Activated T-helper 17 cell treated with anti-CD3 and anti-CD28 coated beads, Interleukin-2, amount 50 U/mL, for 72 hours (primary cell): ENCODE measurements around the gene IFNA16. TPM values are rescaled to one million over a fixed set of nuclear protein-coding genes. Genes with fewer than 3 reads are reported as not detected.
"Not testable (repeated sequence)": the region's sequence is repeated elsewhere in the genome, so short reads cannot be mapped to it uniquely, and the experiment has no call there.

Source experiments
- ATAC-seq: fragments of 150-1000 bp; cut with Tn5 transposase; replicated peaks from 2 replicates; pipeline ENCODE4 v1.10.0; 2021; ENCODE audit warnings: mild to moderate bottlenecking, moderate library complexity
- H3K27ac Mint-ChIP-seq: one replicate; pipeline ENCODE4 v1.8.0; 2022; ENCODE audit warnings: mixed read lengths
- H3K27me3 Mint-ChIP-seq: one replicate; pipeline ENCODE4 v1.8.0; 2022; ENCODE audit warnings: mixed read lengths
- H3K36me3 Mint-ChIP-seq: one replicate; pipeline ENCODE4 v1.8.0; 2022; ENCODE audit warnings: low read depth, mild to moderate bottlenecking, mixed read lengths
- H3K4me1 Mint-ChIP-seq: one replicate; pipeline ENCODE4 v1.8.0; 2022; ENCODE audit warnings: mixed read lengths
- H3K4me3 Mint-ChIP-seq: one replicate; pipeline ENCODE4 v1.8.0; 2022; ENCODE audit warnings: mild to moderate bottlenecking, mixed read lengths
- H3K9me3 Mint-ChIP-seq: one replicate; pipeline ENCODE4 v1.8.0; 2022; ENCODE audit warnings: mixed read lengths
- total RNA-seq, 2 donors: library from RNA; stranded (reverse); gene quantifications; one replicate each; pipeline ENCODE4 v1.2.3, GENCODE V29; 2022

The IFNA16 gene
- total RNA-seq = not detected

DNA sequence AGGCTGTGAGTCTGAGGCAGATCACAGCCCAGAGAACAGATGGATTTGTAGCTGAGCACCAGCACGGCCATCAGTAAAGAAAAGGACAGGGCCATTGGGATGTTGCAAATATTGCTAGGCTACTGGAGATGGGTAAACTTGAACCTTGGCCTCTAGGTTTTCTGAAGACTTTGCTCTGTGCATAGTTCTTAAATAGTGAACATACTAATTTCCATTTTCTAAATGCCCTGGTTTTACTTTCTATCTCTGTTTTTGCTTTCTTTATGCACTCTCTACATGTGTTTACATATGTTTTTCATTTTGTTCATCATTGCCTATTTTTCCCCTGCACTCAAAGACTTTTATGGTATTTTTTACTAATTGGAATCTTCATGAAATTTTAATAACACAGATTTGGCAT, at the start of gene IFNA16:
Gene IFNA16 (minus strand): TSS at position 101 of the 400 bp plus-strand sequence. CDS start 6 bp downstream, at position 95.
- not testable (repeated sequence) for H3K9me3 Mint-ChIP-seq, H3K4me3 Mint-ChIP-seq, H3K27ac Mint-ChIP-seq, H3K4me1 Mint-ChIP-seq, H3K36me3 Mint-ChIP-seq, ATAC-seq
- peaks cover 28% of the 10 kb centered on the region for H3K27me3 Mint-ChIP-seq

DNA sequence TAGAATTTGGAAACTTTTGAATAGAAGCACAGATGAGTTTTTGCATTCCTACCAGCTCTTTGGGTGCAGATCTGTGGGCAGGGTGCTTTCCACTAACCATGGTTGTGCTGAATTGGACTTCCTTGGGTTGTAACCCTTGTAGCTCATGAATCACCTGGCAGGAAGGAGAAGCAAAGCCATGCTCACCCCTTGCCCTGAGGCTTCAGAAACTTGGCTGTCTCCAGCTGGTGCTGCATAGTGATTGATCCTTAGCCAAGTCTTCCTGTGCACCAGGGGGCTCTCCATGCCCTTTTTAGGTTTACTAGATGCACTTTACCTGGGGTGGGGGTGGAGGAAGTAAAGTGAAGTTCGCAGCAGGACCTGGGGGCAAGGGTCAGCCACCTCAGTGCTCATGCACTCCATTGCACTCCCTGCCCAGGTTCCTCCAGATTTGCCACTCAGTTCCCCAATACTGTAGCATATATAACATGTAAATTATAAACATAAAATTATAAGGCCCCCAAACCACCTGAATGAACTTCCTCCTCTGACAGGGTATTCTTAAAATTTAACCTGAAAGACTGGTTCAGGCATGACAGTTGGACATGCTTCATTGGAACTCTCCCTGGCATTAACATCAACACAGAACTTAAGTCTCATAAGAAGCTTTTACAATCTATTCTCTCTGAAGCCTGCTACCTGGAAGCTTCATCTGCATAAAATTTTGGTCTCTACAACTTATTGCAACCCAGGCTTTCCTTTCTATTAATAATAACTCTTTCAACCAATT, 48.5 kb upstream of the IFNA16 start:
- no peaks in the 10 kb centered on the region for H3K36me3 Mint-ChIP-seq
- ATAC-seq = no peak
- H3K9me3 Mint-ChIP-seq = no peaks in the 10 kb centered on the region
- no peak overlapping the region for H3K27ac Mint-ChIP-seq
- no peak overlapping the region for H3K4me3 Mint-ChIP-seq
- no peaks in the 10 kb centered on the region for H3K4me1 Mint-ChIP-seq
- H3K27me3 Mint-ChIP-seq = peaks cover 15% of the 10 kb centered on the region

DNA sequence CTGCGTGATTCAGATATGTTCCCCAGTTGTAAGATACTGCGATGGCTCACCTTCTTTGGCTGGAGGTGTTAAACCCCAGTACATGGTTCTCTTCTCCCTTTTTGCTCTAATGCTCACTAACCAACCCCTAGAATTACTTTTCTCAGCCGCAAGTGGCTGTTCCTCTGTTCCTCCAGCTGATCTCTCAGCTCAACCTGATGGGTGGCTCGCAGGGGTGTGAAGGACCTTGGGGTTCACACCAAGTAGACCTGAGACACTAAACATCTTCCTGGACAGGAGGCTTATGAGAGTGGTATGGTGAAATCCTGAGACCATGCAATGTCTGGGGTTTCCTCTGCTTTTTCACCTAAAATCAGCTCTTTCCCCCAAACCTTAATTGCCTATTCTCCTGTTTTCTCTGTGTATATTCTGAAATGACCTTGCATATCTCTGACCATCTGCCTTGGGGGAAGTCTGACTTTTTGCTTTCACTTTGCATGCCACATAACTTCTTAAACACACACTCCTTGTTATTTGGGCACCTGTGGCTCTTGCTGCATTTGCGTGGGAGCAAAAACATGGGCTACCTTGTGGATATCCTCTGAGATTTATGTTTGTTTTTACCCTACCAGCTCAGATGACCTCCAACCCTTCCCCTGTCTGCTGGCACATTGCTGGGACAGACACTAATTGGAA, 38.6 kb upstream of the IFNA16 start:
- Mint-ChIP-seq H3K9me3 (no peaks in the 10 kb centered on the region), H3K36me3 (no peaks in the 10 kb centered on the region), H3K4me1 (peaks cover 4% of the 10 kb centered on the region), H3K4me3 (no peak overlapping the region), H3K27ac (no peak overlapping the region), H3K27me3 (peaks cover 13% of the 10 kb centered on the region)
- no peak for ATAC-seq

DNA sequence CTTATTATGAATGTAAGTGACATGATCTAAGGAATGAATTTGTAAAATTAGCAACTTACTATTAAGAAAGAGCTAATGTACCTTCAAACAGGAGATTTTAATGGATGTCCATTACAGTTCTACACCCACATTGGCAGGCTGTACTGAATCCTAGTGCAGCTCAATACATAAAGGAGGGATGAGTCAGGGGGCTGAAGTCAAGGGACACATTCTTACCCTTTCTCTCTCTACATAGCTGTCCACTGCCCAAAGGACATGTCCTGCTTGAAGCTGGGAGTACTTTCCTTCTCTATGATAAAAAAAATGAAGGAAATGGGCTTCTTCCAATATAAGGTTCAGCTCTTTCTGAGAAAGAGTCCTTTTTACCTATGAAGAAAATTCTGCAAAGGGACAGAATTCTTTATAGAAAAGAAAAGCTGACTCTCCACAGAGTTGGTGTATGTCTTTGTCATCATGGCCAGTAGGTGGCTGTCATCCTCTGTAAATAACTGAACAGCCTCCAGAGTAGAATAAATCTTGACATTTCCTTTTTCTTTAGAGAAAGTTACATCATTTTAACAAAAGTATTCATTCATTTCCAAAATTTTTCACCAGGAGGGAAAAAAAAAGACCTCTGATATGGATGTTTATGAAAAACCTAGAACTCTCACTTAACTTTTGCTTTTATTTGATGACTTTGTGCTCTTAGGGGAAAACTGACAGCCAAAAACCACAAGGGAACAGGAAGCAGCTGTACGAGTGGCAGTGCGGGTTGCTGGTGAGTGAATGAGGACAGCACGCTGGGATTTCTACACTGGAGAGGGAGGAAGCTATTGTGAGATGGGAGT, 35.8 kb upstream of the IFNA16 start:
- Mint-ChIP-seq H3K36me3 (no peaks in the 10 kb centered on the region), H3K27me3 (peaks cover 22% of the 10 kb centered on the region), H3K4me1 (peaks cover 4% of the 10 kb centered on the region), H3K9me3 (no peaks in the 10 kb centered on the region), H3K27ac (no peak overlapping the region), H3K4me3 (no peak overlapping the region)
- peak; percentile 46 for ATAC-seq

DNA sequence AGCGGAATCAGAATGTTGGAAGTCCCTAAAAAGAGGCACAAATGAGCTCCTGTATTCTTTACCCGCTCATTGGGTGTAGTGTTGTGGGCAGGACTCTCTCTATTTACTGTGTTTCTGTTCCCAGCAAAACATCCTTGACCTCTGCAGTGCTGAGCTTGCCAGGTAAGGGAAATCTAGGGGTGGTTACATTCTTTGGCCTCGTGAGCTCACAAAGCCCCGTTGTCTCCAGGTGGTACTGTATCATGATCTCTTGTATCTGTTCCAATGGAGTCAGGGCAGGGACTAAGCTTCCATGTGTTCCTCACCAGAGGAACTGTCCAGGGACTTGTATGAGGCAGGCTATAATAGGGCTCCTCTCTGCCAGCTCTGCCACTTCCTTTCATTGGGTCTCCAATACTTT, 34.5 kb upstream of the IFNA16 start:
- Mint-ChIP-seq H3K27me3 (peaks cover 19% of the 10 kb centered on the region), H3K36me3 (no peaks in the 10 kb centered on the region), H3K4me3 (no peak overlapping the region), H3K4me1 (peaks cover 4% of the 10 kb centered on the region), H3K27ac (no peak overlapping the region), H3K9me3 (no peaks in the 10 kb centered on the region)
- no peak for ATAC-seq

DNA sequence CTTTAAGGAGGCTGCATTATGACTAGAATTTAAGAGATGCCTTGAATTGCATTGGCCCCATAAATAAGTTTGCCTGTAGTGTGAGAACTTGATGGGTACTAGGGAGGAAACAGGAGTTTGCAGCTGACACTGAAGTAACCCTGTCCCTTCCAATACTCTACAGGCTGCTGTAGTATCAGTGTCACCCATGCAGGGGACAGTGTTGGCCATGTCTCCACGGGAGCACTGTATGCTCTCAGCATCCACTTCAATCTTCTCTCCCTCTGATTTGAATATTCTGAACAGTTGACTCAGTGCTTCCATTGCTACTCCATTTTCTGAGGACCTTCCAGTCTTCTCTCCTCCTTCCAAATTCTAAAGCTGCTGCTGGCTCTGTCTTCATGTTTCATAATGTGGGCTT, 34.1 kb upstream of the IFNA16 start:
- ATAC-seq = no peak
- Mint-ChIP-seq H3K36me3 (no peaks in the 10 kb centered on the region), H3K4me1 (peaks cover 4% of the 10 kb centered on the region), H3K27ac (no peak overlapping the region), H3K27me3 (peaks cover 19% of the 10 kb centered on the region), H3K9me3 (no peaks in the 10 kb centered on the region), H3K4me3 (no peak overlapping the region)

DNA sequence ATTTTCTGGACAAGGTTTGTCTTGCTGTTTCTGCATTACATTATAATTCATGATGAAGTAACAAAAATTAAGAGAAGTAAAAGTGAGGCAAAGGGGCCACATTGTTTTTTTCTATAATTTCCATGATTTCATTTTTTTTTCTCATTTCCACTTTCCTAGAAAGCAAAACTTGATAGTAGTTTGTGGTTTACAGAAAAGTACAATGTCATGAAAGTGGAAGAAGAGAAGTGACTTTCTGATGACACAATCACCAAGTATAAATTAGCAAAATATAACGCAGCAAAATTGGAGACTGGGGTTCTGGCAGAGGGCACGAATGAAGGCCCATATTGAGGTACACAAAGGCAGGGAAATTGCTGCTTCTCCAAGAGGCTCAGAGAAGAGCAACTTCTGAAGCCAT, 27.7 kb upstream of the IFNA16 start:
- peaks cover 18% of the 10 kb centered on the region for H3K27me3 Mint-ChIP-seq
- ATAC-seq = no peak
- H3K36me3 Mint-ChIP-seq = no peaks in the 10 kb centered on the region
- H3K27ac Mint-ChIP-seq = no peak overlapping the region
- H3K9me3 Mint-ChIP-seq = no peaks in the 10 kb centered on the region
- H3K4me1 Mint-ChIP-seq = no peaks in the 10 kb centered on the region
- H3K4me3 Mint-ChIP-seq = no peak overlapping the region

DNA sequence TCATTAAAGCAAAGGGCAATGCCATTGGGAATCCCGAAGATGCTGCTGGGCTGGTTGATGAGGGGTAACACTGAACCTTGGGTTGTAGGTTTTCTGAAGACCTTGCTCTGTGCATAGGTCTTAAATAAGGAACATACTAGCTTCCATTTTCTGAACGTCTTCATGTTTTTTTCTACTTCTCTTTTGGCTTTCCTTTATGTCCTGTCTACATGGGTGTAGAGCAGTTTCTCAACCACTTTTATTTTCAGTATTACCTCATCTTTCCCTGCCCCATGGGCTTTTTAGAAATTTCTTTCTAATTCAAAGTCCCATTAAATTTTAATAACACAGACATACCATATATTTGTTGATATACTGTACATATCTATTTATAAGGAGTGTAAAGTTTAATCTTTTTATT, 22.8 kb upstream of the IFNA16 start, which contains the start of gene IFNA14:
Gene IFNA14 (minus strand): TSS at position 95 of the 400 bp plus-strand sequence. CDS start 70 bp downstream, at position 25.
- Mint-ChIP-seq H3K27me3 (peaks cover 12% of the 10 kb centered on the region), H3K9me3 (no peaks in the 10 kb centered on the region), H3K4me3 (no peak within 1 kb of the TSS), H3K4me1 (peaks cover 5% of the 10 kb centered on the region), H3K36me3 (no peaks in the 10 kb centered on the region), H3K27ac (no peak within 1 kb of the TSS)
- no peak for ATAC-seq

DNA sequence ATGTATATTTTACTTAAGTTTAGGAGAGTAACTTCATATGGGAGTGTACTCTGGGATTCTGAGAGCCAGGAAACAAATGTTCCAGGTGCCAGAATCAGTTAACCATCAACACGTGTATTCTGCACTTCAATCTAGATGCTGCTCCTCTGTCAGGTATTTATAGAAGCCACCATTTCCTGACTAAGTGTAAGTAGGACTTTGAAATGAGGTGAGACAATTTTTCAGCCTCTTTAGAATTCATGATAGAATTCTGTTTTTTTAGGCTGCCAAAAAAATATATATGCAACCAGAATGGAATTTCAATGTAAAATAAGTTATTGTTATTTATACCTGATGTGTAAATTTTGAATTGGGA, 19.2 kb upstream of the IFNA16 start:
- H3K9me3 Mint-ChIP-seq, ATAC-seq, H3K27me3 Mint-ChIP-seq, H3K36me3 Mint-ChIP-seq, H3K4me1 Mint-ChIP-seq: not testable (repeated sequence)
- H3K27ac Mint-ChIP-seq = peak overlapping the region; percentile 9
- H3K4me3 Mint-ChIP-seq = peak overlapping the region; percentile 24

DNA sequence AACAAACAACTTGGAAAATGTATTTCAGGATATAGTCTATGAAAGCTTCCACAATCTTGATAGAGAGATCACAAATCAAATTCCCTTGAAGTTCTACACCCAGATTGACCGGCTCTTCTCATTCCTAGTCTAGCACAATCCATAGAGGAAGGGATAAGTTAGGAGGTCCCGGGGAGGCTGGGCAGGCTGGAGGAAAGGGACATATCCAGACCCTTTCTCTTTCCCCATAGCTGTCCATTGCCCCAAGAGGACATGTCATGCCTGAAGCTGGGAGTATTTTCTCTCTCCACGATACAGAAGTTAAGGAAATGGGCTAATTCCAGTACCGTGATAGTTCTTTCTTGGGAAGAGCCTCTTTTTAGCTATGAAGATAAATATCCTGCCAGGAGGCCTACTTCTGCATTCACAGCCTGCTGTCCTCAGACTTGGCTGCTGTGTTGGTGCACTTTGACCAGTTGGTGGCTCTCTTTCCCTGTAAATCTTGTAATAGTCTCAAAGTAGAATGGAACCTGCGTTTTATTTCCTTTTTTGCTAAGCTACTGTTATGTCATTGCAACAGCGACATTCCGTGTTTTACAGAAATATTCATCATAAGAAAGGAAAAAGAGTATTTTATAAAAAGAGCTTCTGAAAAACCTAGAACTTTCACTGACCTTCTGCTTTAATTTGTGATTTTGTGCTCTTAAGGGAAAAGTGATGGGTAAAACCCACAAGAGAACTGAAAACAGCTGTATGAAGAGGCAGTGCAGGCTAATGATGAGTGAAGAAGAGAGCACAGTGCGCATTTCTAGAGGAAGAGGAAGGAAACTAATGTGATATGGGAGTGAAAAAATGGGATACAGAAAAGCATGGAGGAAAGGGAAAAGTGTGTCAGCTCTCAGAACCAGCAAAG, 18.6 kb upstream of the IFNA16 start:
- H3K27ac Mint-ChIP-seq = peak overlapping the region; percentile 9
- peak; percentile 46 for ATAC-seq
- H3K27me3 Mint-ChIP-seq, H3K4me1 Mint-ChIP-seq, H3K36me3 Mint-ChIP-seq, H3K9me3 Mint-ChIP-seq: not testable (repeated sequence)
- H3K4me3 Mint-ChIP-seq = peak overlapping the region; percentile 24

DNA sequence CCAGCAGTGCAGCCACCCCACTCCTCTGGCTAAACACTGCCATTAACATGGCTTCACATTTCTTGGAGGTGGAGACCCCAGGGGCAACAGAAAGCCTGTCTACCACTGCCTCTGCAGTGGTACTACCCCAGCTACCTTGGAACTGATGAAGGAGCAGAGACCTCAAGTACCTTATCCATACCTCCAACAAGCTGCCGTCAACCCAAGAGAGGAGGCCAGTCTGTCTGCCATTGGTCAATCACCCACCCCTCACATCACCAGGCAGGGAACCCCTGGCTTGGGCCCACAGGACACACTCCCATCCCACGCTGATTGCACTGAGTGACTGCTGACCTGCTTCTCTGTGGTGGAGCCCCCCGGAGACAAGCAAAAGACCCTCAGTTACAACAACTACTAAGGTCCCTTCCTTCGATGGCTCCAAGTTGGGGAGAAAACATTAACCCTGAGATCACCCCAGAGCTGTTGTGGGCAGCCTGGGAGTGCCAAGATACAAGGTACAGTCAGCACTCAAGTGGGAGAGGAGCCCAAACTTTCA, 17.1 kb upstream of the IFNA16 start:
- Mint-ChIP-seq H3K27me3 (no peaks in the 10 kb centered on the region), H3K4me3 (no peak overlapping the region), H3K9me3 (no peaks in the 10 kb centered on the region), H3K27ac (no peak overlapping the region), H3K4me1 (peaks cover 5% of the 10 kb centered on the region), H3K36me3 (no peaks in the 10 kb centered on the region)
- ATAC-seq = no peak

DNA sequence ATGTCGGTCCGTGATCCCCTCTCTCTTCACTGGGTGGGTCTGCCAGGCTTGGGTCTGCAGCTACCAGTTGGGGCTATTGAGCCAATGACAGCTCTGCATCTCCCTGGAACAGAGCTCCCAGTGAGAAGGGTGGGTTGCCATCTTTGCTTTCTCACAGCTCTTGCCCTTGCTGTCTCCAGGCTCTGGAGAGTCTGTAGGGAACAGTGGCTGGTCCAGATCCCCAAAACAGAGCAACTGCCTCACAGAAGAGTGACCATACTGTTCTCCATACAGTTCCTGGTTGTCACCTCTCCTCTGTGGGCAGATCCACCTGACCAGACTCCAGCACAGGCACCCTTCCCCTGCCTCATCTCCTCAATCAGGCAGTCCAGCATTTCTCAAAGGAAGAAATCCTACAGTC, 16.1 kb upstream of the IFNA16 start:
- H3K4me1 Mint-ChIP-seq = peaks cover 5% of the 10 kb centered on the region
- H3K27me3 Mint-ChIP-seq = no peaks in the 10 kb centered on the region
- H3K27ac Mint-ChIP-seq = no peak overlapping the region
- no peaks in the 10 kb centered on the region for H3K36me3 Mint-ChIP-seq
- ATAC-seq = no peak
- no peaks in the 10 kb centered on the region for H3K9me3 Mint-ChIP-seq
- H3K4me3 Mint-ChIP-seq = no peak overlapping the region

DNA sequence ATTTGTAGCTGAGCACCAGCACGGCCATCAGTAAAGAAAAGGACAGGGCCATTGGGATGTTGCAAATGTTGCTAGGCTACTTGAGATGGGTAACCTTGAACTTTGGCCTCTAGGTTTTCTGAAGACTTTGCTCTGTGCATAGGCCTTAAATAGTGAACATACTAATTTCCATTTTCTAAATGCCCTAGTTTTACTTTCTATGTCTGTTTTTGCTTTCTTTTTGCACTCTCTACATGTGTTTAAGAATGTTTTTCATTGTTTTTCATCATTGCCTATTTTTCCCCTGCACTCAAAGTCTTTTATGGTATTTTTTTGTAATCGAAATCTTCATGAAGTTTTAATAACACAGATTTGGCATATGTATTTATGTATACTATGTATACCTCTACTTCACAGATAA, 11.0 kb upstream of the IFNA16 start, which contains the start of gene IFNA17:
Gene IFNA17 (minus strand): TSS at position 101 of the 400 bp plus-strand sequence. CDS start 49 bp downstream, at position 52.
- H3K4me3 Mint-ChIP-seq = no peak within 1 kb of the TSS
- no peaks in the 10 kb centered on the region for H3K27me3 Mint-ChIP-seq
- no peaks in the 10 kb centered on the region for H3K9me3 Mint-ChIP-seq
- no peaks in the 10 kb centered on the region for H3K36me3 Mint-ChIP-seq
- no peaks in the 10 kb centered on the region for H3K4me1 Mint-ChIP-seq
- no peak for ATAC-seq
- no peak within 1 kb of the TSS for H3K27ac Mint-ChIP-seq
